IPS-NIHi7 (cell line): ENCODE results near the gene THADA.
"Not testable (repeated sequence)": the region's sequence is repeated elsewhere in the genome, so short reads cannot be mapped to it uniquely, and the experiment has no call there.

ENCODE experiments used
- DNase-seq: peaks from one replicate; pipeline ENCODE4 v3.0.0; 2012; ENCODE audit warnings: mixed read lengths; ENCODE audit errors: extremely low spot score

The THADA gene

GRCh38 chr2:43605079-43605655 is 9.3 kb upstream of the THADA start:
- DNase-seq, result peak; percentile 57

GRCh38 chr2:43604674-43605073 is 8.8 kb upstream of the THADA start:
- no peak for DNase-seq

DNA sequence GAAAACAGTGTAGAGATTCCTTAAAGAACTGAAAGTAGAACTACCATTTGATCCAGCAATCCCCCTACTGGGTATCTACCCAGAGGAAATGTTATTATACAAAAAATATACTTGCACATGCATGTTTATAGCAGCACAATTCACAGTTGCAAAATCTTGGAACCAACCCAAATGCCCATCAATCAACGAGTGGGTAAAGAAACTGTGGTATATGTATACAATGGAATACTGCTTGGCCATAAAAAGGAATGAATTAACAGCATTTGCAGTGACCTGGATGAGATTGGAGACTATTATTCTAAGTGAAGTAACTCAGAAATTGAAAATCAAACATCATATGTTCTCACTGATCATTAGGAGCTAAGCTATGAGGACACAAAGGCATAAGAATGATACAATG is 4.8 kb upstream of the THADA start:
- DNase-seq, result not testable (repeated sequence)

DNA sequence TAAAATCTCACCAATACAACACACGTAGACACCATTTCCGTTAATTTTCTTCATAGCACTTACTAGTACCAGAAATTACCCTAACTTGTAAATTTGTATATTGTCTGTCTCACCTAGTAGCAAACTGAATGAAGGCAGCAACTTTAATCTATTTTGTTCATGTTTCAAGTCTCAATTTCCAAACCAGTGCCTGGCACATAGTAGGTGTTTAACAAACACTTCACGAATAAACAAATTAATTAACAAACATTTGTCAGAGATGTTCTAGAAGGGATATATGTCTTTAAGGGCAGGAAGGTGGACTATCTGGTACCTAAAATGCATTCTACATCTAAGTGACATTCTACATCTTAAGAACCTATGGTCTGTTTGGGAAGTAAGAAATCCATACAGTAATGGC is 963 bp downstream of the THADA start:
- no peak for DNase-seq

DNA sequence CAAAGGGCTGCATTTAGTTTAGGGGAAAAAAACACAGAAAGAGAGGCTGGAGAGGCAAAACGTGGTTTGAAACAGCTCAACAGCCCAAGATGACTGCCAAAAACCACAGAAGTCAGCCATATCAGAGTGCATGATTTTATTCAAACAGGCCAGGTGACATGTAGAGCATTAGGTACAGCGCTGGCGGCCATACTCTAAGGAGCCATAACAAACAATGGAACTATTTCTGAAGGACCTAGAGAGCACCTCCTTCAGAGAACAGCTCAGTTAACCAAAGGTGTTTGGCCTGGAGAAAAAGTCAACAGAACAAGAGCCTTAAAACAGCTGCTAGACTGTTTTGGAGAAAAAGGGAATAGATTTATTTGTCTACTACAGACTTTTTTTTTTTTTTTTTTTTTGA is 2.6 kb downstream of the THADA start:
- DNase-seq, result no peak

GRCh38 chr2:43592443-43592842 is 3.4 kb downstream of the THADA start:
- DNase-seq, result no peak

DNA sequence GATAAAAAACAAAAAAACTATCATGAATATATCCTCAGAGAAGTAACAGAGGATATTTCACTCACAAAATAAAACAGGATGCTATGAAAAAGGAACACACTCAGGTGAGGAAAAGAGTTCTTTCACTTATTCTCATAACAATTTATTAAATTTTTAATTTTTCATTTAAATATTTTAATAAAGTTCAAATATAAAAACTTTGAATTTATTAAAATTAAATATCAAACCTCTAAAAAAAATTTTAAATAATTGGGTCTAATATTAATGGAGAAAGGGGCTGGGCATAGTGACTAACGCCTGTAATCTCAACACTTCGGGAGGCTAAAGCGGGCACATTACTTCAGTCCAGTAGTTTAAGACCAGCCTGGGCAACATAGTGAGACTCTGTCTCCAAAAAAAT is 10.1 kb downstream of the THADA start:
- DNase-seq, result no peak

DNA sequence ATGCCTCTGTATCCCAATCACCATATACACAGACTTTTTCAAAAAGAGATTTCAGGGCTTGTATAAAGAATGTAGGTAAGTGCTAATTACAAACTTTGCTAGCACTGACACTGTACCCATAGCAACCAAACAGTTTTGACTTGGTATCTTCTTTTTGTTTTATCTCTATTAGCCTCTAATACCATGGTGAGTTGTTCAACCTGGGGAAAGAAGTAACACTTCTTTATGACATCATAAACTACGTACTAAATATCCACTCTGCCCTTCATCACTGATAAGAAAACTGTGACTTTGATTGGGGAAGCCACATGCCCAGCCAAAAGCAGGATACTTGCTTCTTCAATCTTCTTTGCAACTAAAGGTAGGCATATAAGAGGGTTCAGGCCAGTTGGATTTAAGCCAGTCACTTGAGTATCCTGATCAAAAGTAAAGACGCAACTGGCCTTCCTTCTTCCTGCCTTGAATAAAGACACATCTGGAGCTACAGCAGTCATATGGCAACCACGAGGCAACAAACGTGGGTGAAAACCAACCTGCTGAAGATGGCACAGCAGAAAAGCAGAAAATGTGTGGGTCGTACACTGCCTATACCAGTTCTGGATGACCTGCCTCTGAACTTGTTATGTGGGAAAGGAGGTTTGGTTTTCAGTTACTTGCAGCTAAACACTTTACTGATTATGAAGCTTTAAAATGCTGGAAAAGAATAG is 16.4 kb downstream of the THADA start:
- DNase-seq, result no peak

- DNase-seq, result peak; percentile 41
These were observed 18.6 kb downstream of the THADA start for GRCh38 chr2:43576981-43577892.

DNA sequence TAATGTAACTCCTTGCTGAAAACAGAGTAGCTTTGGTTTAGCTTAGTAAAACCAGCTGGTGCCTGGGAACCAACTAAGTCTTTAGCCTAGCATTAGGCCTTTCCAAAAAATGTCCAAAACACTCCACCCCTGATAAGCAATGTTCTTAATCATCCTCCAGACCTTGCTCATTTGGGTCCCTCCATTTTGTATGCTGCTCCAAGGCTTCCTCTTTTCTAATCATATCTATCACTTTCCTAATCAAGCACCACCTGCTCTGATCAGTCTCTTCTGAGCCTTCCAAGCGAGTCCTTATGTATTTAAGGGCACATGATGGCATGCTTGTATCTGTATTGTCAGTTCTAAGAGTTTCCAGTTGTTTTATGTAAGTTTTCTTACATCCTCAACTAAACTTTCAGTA is 23.6 kb downstream of the THADA start:
- DNase-seq, result no peak

- no peak for DNase-seq
These were observed 25.9 kb downstream of the THADA start for GRCh38 chr2:43569921-43570320.

GRCh38 chr2:43568228-43568627 is 27.6 kb downstream of the THADA start:
- DNase-seq, result no peak

- DNase-seq, result no peak
These were observed 29.4 kb downstream of the THADA start for GRCh38 chr2:43566461-43566729.

DNA sequence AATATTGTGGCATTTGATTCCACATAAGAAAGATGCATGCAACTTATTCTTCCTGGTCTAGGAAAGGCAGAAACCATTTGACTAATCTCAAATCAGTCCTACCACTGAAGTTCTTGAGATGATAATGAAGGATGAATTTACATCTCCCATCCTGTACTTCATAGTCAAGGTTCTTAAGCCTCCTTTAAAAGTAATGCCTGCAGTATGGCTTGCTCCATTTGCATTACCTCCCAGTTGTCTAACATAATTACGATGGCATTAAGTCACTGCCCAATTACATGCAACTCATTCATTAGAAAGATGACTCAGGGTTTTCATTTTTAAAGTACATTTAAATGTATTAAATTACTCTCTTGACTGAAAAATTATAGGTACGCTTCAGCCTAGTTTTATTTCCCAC is 32.2 kb downstream of the THADA start:
- DNase-seq, result no peak

GRCh38 chr2:43560231-43560547 is 35.6 kb downstream of the THADA start:
- no peak for DNase-seq

GRCh38 chr2:43559391-43560230 is 36.2 kb downstream of the THADA start:
- no peak for DNase-seq

DNA sequence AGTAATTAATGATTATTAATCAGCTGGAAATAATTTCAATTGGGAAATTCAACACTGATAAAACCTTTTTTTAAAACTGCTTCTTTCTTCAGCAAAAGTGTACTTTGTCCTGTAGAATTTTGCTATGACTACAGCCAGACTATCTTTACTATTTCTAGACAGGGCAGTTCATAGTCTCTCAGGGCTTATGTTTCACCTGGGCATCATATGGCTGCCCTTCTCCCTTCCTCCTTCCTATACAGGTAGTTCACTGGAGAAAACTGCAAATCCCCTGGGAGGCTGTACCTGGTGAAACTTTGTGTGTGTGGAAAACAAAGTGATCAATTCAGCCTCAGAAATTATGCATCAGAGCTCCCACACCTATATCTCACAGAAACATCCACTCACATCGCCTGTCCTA is 38.6 kb downstream of the THADA start:
- DNase-seq, result no peak

GRCh38 chr2:43556256-43556655 is 39.6 kb downstream of the THADA start:
- DNase-seq, result no peak

- no peak for DNase-seq
These were observed 42.4 kb downstream of the THADA start for GRCh38 chr2:43553341-43553855.

GRCh38 chr2:43551990-43552389 is 43.8 kb downstream of the THADA start:
- no peak for DNase-seq

- not testable (repeated sequence) for DNase-seq
These were observed 47.5 kb downstream of the THADA start for GRCh38 chr2:43548381-43548780.
